GM12874 (cell line): Measurements from ENCODE around the gene TRAF3IP1.

Source experiments
- CTCF ChIP-seq: IDR thresholded peaks from 2 replicates; pipeline ENCODE4 v1.5.1; 2011; ENCODE audit warnings: low read depth, mild to moderate bottlenecking, control low read depth, low read length, moderate library complexity; ENCODE audit not compliant: insufficient read depth

Gene TRAF3IP1

GRCh38 chr2:238412067-238412767, 91.9 kb downstream of the TRAF3IP1 start:
- TF ChIP-seq CTCF = no peak

GRCh38 chr2:238413368-238413767, 93.0 kb downstream of the TRAF3IP1 start:
- TF ChIP-seq CTCF = no peak

GRCh38 chr2:238415036-238415764, 94.9 kb downstream of the TRAF3IP1 start:
- TF ChIP-seq CTCF = no peak

- no peak for TF ChIP-seq CTCF
Measured at GRCh38 chr2:238415893-238416292, 95.6 kb downstream of the TRAF3IP1 start.

- no peak for TF ChIP-seq CTCF
Measured at GRCh38 chr2:238418196-238418998, 98.1 kb downstream of the TRAF3IP1 start.

GRCh38 chr2:238418999-238419546, 98.8 kb downstream of the TRAF3IP1 start:
- TF ChIP-seq CTCF = no peak

- no peak for TF ChIP-seq CTCF
Measured at GRCh38 chr2:238420442-238420841, 100.1 kb downstream of the TRAF3IP1 start.
